ENCODE data around the gene IRX1. TPM values are rescaled to one million over a fixed set of nuclear protein-coding genes. Genes with fewer than 3 reads are reported as not detected.

Gene IRX1
- total RNA-seq (not detected in 2 replicates), polyA plus RNA-seq (not detected in 2 replicates), polyA minus RNA-seq (not detected in 2 replicates)
- total RNA-seq (2013), result not detected

DNA sequence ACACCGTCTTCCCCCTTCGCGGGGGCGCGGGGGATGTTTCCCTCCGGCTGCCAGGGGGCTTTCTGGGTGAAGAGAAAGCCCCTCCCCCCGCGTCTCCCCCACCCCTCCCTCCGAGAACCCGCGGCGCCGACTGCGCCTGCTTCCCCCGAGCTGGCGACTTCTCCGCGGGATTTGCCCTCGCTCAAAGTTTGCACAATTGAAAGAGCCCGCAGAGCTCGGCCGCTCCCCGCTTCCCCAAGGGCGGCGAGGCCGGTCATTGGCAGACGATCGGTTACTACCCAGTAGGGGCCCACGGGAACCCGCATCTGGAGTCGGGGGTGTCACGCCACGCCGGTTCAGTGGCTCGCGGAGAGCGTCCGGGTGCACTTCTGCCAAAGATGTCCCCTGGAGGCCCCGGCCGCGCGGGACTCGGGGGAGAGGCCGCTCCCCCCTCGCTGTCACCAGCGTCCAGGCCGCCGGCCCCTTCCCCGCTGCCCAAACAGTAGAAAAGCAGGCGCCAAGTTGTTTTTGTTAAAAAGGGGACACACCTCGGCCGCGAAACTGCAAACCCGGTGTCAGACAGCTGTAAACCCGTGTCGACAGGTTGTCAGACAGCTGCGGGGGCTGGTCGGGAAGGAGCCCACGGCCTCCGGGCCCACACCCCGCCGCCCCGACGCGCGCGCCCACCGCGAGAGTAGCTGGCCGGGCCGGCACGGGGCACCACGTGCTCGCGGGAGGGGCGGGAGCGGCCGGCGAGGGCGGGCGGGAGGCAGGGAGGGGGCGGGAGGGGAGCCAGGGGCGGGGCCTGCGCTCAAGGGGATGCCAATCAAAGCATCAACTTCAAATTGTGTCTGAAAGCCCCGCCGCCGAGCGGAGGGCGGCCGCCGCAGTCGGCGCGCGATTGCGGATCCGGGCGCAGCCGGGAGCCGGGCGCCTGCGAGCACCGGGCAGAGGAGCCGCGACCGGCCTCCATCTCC lies at the start of gene IRX1:
IRX1 (plus strand) TSS at position 827 of the 956 bp plus-strand sequence. CDS start 274 bp downstream, outside the sequence.
- Histone ChIP-seq H2AFZ (ENCODE audit: insufficient read depth, low read depth, low read length, poor library complexity, severe bottlenecking) (no peak within 1 kb of the TSS), H3K27me3 (replicated peaks in 1 of 4; ENCODE audit: control extremely low read depth in 1 of 4, control insufficient read depth in 3 of 4, insufficient read depth in 4 of 4, low read length in 3 of 4) (peaks cover 0 to 59% (median 20%) of the 10 kb centered on the region in 4 experiments), H3K9ac (ENCODE audit: low read length) (no peak within 1 kb of the TSS), H3K9me3 (ENCODE audit: control extremely low read depth in 1 of 3, control insufficient read depth in 2 of 3, insufficient read depth in 1 of 3, low read length in 2 of 3) (peaks cover 0 to 53% (median 0%) of the 10 kb centered on the region in 3 donors), H3K36me3 (replicated peaks in 1 of 2; ENCODE audit: control extremely low read depth in 1 of 2, control insufficient read depth in 1 of 2, extremely low read depth in 1 of 2, insufficient read depth in 2 of 2, low read length in 1 of 2) (no peaks in the 10 kb centered on the region), H3K4me1 (ENCODE audit: control insufficient read depth in 2 of 2, insufficient read depth in 2 of 2, low read length in 2 of 2) (no peaks in the 10 kb centered on the region), H3K27ac (ENCODE audit: low read length in 2 of 2) (no peak within 1 kb of the TSS), H3K4me2 (replicated peaks; ENCODE audit: low read depth, low read length, poor library complexity, severe bottlenecking) (no peak within 1 kb of the TSS), H4K20me1 (ENCODE audit: control insufficient read depth, insufficient read depth, low read length, poor library complexity, severe bottlenecking) (no peaks in the 10 kb centered on the region), H3K79me2 (ENCODE audit: control insufficient read depth, insufficient read depth, low read length) (no peaks in the 10 kb centered on the region), H3K4me3 (ENCODE audit: control extremely low read depth in 1 of 5, extremely low read depth in 1 of 5, insufficient read depth in 1 of 5, low read depth in 2 of 5, low read length in 4 of 5) (no peak within 1 kb of the TSS)
- Mint-ChIP-seq H3K4me1 (peaks cover 10% of the 10 kb centered on the region), H3K4me3 (no peak within 1 kb of the TSS), H3K27ac (no peak within 1 kb of the TSS), H3K27me3 (peaks cover 51% of the 10 kb centered on the region), H3K9me3 (ENCODE audit: insufficient read depth) (no peaks in the 10 kb centered on the region)
- intact Hi-C loops (cut with micrococcal nuclease), result no loop called here
- ATAC-seq (ENCODE audit: low read depth) (no peak), DNase-seq (no peak)
- 7% methylated on average over 91 of the region's 106 CpGs for WGBS (ENCODE audit: insufficient coverage)
- TF ChIP-seq, protein P1, sequence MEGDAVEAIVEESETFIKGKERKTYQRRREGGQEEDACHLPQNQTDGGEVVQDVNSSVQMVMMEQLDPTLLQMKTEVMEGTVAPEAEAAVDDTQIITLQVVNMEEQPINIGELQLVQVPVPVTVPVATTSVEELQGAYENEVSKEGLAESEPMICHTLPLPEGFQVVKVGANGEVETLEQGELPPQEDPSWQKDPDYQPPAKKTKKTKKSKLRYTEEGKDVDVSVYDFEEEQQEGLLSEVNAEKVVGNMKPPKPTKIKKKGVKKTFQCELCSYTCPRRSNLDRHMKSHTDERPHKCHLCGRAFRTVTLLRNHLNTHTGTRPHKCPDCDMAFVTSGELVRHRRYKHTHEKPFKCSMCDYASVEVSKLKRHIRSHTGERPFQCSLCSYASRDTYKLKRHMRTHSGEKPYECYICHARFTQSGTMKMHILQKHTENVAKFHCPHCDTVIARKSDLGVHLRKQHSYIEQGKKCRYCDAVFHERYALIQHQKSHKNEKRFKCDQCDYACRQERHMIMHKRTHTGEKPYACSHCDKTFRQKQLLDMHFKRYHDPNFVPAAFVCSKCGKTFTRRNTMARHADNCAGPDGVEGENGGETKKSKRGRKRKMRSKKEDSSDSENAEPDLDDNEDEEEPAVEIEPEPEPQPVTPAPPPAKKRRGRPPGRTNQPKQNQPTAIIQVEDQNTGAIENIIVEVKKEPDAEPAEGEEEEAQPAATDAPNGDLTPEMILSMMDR (IDR thresholded peaks at IDR 0.05), result no peak
- TF ChIP-seq EZH2 (IDR thresholded peaks at IDR 0.05; ENCODE audit: borderline replicate concordance, insufficient read depth, low read depth, low read length, poor library complexity, severe bottlenecking), result no peak
- CTCF ChIA-PET, result no interaction called here
- POLR2A ChIA-PET, result no interaction called here

DNA sequence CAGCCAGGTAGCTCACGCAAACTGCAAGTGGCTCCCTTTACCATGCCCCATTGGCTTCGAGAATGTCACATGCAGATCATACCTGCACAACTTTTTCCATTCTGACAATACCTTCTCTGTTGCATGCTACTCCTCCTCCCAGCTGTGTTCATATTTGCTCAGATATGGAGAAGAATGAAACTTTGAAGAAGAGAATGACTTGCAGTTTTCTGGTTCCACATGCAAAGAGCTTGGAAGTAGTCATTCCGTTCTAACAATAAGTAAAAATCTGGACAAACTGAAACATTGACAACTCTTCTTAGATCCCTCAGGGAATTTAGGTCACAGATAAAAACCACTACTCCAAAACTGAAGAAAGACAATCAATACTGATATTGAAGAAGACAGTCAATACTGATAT lies 49.6 kb upstream of the IRX1 start:
- intact Hi-C loops (cut with micrococcal nuclease), result no loop called here
- H3K9me3 Mint-ChIP-seq (ENCODE audit: insufficient read depth), result no peaks in the 10 kb centered on the region
- no peak overlapping the region for H3K4me3 Mint-ChIP-seq

More for the DNA sequence above, 49.6 kb upstream of the IRX1 start:
- Histone ChIP-seq H3K79me2 (ENCODE audit: control insufficient read depth, insufficient read depth, low read length) (no peaks in the 10 kb centered on the region), H3K27me3 (replicated peaks in 1 of 4; ENCODE audit: control extremely low read depth in 1 of 4, control insufficient read depth in 3 of 4, insufficient read depth in 4 of 4, low read length in 3 of 4) (no peaks in the 10 kb centered on the region), H4K20me1 (ENCODE audit: control insufficient read depth, insufficient read depth, low read length, poor library complexity, severe bottlenecking) (no peaks in the 10 kb centered on the region), H3K36me3 (replicated peaks in 1 of 2; ENCODE audit: control extremely low read depth in 1 of 2, control insufficient read depth in 1 of 2, extremely low read depth in 1 of 2, insufficient read depth in 2 of 2, low read length in 1 of 2) (no peaks in the 10 kb centered on the region), H3K4me1 (ENCODE audit: control insufficient read depth in 2 of 2, insufficient read depth in 2 of 2, low read length in 2 of 2) (no peaks in the 10 kb centered on the region), H2AFZ (ENCODE audit: insufficient read depth, low read depth, low read length, poor library complexity, severe bottlenecking) (no peak overlapping the region), H3K9me3 (ENCODE audit: control extremely low read depth in 1 of 3, control insufficient read depth in 2 of 3, insufficient read depth in 1 of 3, low read length in 2 of 3) (peaks cover 0 to 12% (median 0%) of the 10 kb centered on the region in 3 donors), H3K9ac (ENCODE audit: low read length) (no peak overlapping the region), H3K27ac (ENCODE audit: low read length in 2 of 2) (no peak overlapping the region), H3K4me2 (replicated peaks; ENCODE audit: low read depth, low read length, poor library complexity, severe bottlenecking) (no peak overlapping the region), H3K4me3 (ENCODE audit: control extremely low read depth in 1 of 5, extremely low read depth in 1 of 5, insufficient read depth in 1 of 5, low read depth in 2 of 5, low read length in 4 of 5) (no peak overlapping the region)
- no peak for ATAC-seq (ENCODE audit: low read depth)
- WGBS (ENCODE audit: insufficient coverage), result 100% methylated on average over 1 of the region's 3 CpGs
- H3K27ac Mint-ChIP-seq, result no peak overlapping the region
- ChIA-PET CTCF (no interaction called here), POLR2A (no interaction called here)
- no peaks in the 10 kb centered on the region for H3K27me3 Mint-ChIP-seq
- H3K4me1 Mint-ChIP-seq, result no peaks in the 10 kb centered on the region
- TF ChIP-seq EZH2 (IDR thresholded peaks at IDR 0.05; ENCODE audit: borderline replicate concordance, insufficient read depth, low read depth, low read length, poor library complexity, severe bottlenecking), result no peak
- TF ChIP-seq, protein P1 (IDR thresholded peaks at IDR 0.05), result no peak
- DNase-seq, result no peak
